WERI-Rb-1 (cell line): Measurements from ENCODE around the gene AHCYL1.

ENCODE experiments used
- DNase-seq: peaks from one replicate; pipeline ENCODE4 v3.0.0-alpha.2; 2020
- H3K27ac ChIP-seq: fragments of 250-450 bp; sonication (Bioruptor Pico); 2 replicates; pipeline ENCODE4 v1.5.1; 2020; ENCODE audit warnings: mild to moderate bottlenecking, moderate library complexity
- H3K27me3 ChIP-seq: fragments of 250-450 bp; sonication (Bioruptor Pico); 2 replicates; pipeline ENCODE4 v1.5.1; 2021; ENCODE audit warnings: mild to moderate bottlenecking, low read depth, moderate library complexity; ENCODE audit not compliant: insufficient read depth, severe bottlenecking
- H3K36me3 ChIP-seq: fragments of 250-450 bp; sonication (Bioruptor Pico); 2 replicates; pipeline ENCODE4 v1.5.1; 2020; ENCODE audit warnings: mild to moderate bottlenecking, moderate library complexity
- H3K4me3 ChIP-seq: 2 replicates; pipeline ENCODE4 v1.5.1; 2011; ENCODE audit warnings: low read depth, mild to moderate bottlenecking, control low read depth, low read length
- H3K9me3 ChIP-seq: fragments of 250-450 bp; sonication (Bioruptor Pico); 2 replicates; pipeline ENCODE4 v1.5.1; 2021; ENCODE audit warnings: mild to moderate bottlenecking, moderate library complexity; ENCODE audit not compliant: severe bottlenecking
- CTCF ChIP-seq: IDR thresholded peaks from 2 replicates; pipeline ENCODE4 v1.5.1; 2011; ENCODE audit warnings: low read depth, mild to moderate bottlenecking, control low read depth, inconsistent platforms, low read length

Gene AHCYL1

GRCh38 chr1:110034040-110034450, 49.5 kb downstream of the AHCYL1 start:
- Histone ChIP-seq H3K4me3 (peak overlapping the region; percentile 97), H3K9me3 (no peaks in the 10 kb centered on the region), H3K27ac (peak overlapping the region; percentile 95), H3K36me3 (peaks cover 34% of the 10 kb centered on the region), H3K27me3 (no peaks in the 10 kb centered on the region)
- no peak for TF ChIP-seq CTCF
- no peak for DNase-seq

- peak; percentile 94 for DNase-seq
- no peaks in the 10 kb centered on the region for H3K9me3 ChIP-seq
- H3K27ac ChIP-seq, result peak within 1 kb of the TSS; percentile 95
- H3K4me3 ChIP-seq, result peak within 1 kb of the TSS; percentile 97
- no peaks in the 10 kb centered on the region for H3K27me3 ChIP-seq
- peaks cover 40% of the 10 kb centered on the region for H3K36me3 ChIP-seq
- TF ChIP-seq CTCF, result no peak
These were observed 50.1 kb downstream of the AHCYL1 start, which contains the start of gene STRIP1 for GRCh38 chr1:110034451-110035235. STRIP1 (plus strand) TSS chr1:110034624; CDS start chr1:110034638, 14 bp downstream.

GRCh38 chr1:110035236-110035752, 50.7 kb downstream of the AHCYL1 start:
- TF ChIP-seq CTCF, result no peak
- no peaks in the 10 kb centered on the region for H3K9me3 ChIP-seq
- H3K4me3 ChIP-seq, result peak overlapping the region; percentile 97
- peaks cover 47% of the 10 kb centered on the region for H3K36me3 ChIP-seq
- H3K27ac ChIP-seq, result peak overlapping the region; percentile 95
- H3K27me3 ChIP-seq, result no peaks in the 10 kb centered on the region
- no peak for DNase-seq

GRCh38 chr1:110038271-110038670, 53.7 kb downstream of the AHCYL1 start:
- Histone ChIP-seq H3K9me3 (no peaks in the 10 kb centered on the region), H3K36me3 (peaks cover 76% of the 10 kb centered on the region), H3K27me3 (no peaks in the 10 kb centered on the region), H3K27ac (no peak overlapping the region), H3K4me3 (no peak overlapping the region)
- no peak for TF ChIP-seq CTCF
- DNase-seq, result no peak

- no peak overlapping the region for H3K4me3 ChIP-seq
- peaks cover 88% of the 10 kb centered on the region for H3K36me3 ChIP-seq
- no peaks in the 10 kb centered on the region for H3K9me3 ChIP-seq
- H3K27ac ChIP-seq, result no peak overlapping the region
- TF ChIP-seq CTCF, result no peak
- H3K27me3 ChIP-seq, result no peaks in the 10 kb centered on the region
- DNase-seq, result no peak
These were observed 55.1 kb downstream of the AHCYL1 start for GRCh38 chr1:110039641-110040040.
